Fibroblast of lung (primary cell): ENCODE measurements around the gene UBD.

Experiments
- CTCF ChIP-seq, 2 donors: IDR thresholded peaks in 1 of 2; conservative IDR thresholded peaks in 1 of 2; 1 replicate in 1 of 2; 2 replicates in 1 of 2; pipeline ENCODE4 v1.5.1; 2011 to 2012; ENCODE audit warnings: low read length in 2 of 2, control low read depth in 1 of 2, inconsistent platforms in 1 of 2, low read depth in 1 of 2, mild to moderate bottlenecking in 1 of 2
- EZH2 ChIP-seq: IDR thresholded peaks from 2 replicates; pipeline ENCODE4 v1.5.1; 2012; ENCODE audit warnings: low read length, control low read depth, mild to moderate bottlenecking; ENCODE audit errors: missing control alignments

GRCh38 chr6:29603456-29603855, 43.9 kb upstream of the UBD start:
- TF ChIP-seq CTCF (conservative IDR thresholded peaks at IDR 0.05 in 1 of 2, IDR thresholded peaks at IDR 0.05 in 1 of 2; ENCODE audit: low read depth in 1 of 2, low read length in 2 of 2) (no peak), EZH2 (no peak)
